ENCODE measurements around the gene CERS2.

The CERS2 gene

GRCh38 chr1:150997126-150997872 is 22.7 kb upstream of the CERS2 start:
- no peak for FAIRE-seq

- FAIRE-seq, result no peak
These were observed 21.3 kb upstream of the CERS2 start for GRCh38 chr1:150995896-150996295.

- FAIRE-seq, result no peak
These were observed 20.8 kb upstream of the CERS2 start for GRCh38 chr1:150995460-150995859.

- FAIRE-seq, result no peak
These were observed 19.6 kb upstream of the CERS2 start for GRCh38 chr1:150994248-150994647.

GRCh38 chr1:150992626-150993025 is 18.0 kb upstream of the CERS2 start:
- no peak for FAIRE-seq

- no peak for FAIRE-seq
These were observed 13.3 kb upstream of the CERS2 start for GRCh38 chr1:150987924-150988323.

GRCh38 chr1:150985179-150985825 is 10.7 kb upstream of the CERS2 start:
- FAIRE-seq, result no peak

GRCh38 chr1:150981805-150982712 is 7.4 kb upstream of the CERS2 start, which contains the start of gene ANXA9:
ANXA9 (plus strand) TSS chr1:150982292; CDS start chr1:150983106, 814 bp downstream.
- no peak for FAIRE-seq

- FAIRE-seq, result no peak
These were observed 6.7 kb upstream of the CERS2 start for GRCh38 chr1:150981177-150981804.

- FAIRE-seq, result peak; percentile 82
These were observed 4.7 kb upstream of the CERS2 start for GRCh38 chr1:150979092-150980056.

GRCh38 chr1:150976879-150977694 is 2.5 kb upstream of the CERS2 start:
- no peak for FAIRE-seq

GRCh38 chr1:150976401-150976821 is 1.8 kb upstream of the CERS2 start:
- FAIRE-seq, result no peak

GRCh38 chr1:150973836-150974579 is 627 bp downstream of the CERS2 start:
- FAIRE-seq, result no peak

GRCh38 chr1:150973258-150973835 is 1.3 kb downstream of the CERS2 start:
- no peak for FAIRE-seq

GRCh38 chr1:150972417-150972940 is 2.2 kb downstream of the CERS2 start:
- FAIRE-seq, result no peak

GRCh38 chr1:150971583-150972416 is 2.8 kb downstream of the CERS2 start:
- FAIRE-seq, result no peak

- no peak for FAIRE-seq
These were observed 3.6 kb downstream of the CERS2 start for GRCh38 chr1:150970808-150971582.
